CD8-positive, alpha-beta memory T cell (primary cell): Measurements from ENCODE around the gene MINDY1. TPM values are rescaled to one million over a fixed set of nuclear protein-coding genes. Genes with fewer than 3 reads are reported as not detected.
A peak's percentile ranks its signal among the peaks of the same experiment; 100 is the strongest.

Experiments used
- CTCF ChIA-PET: fragments of 350-600 bp; sonication (Branson Sonifier 250); formaldehyde crosslinking; loops from one replicate; lab custom pipeline; 2021; ENCODE audit warnings: antibody characterized with exemption; lab: Charles Lee
- POLR2A ChIA-PET: fragments of 350-600 bp; sonication (Branson Sonifier 250); formaldehyde crosslinking; loops from one replicate; lab custom pipeline; 2021; ENCODE audit warnings: antibody characterized with exemption; lab: Charles Lee
- DNase-seq, 5 donors: peaks; one replicate each; pipeline versions ENCODE4 v3.0.0 to v3.0.0-alpha.2; 2020 to 2022; ENCODE audit warnings: mixed read lengths in 1 of 5
- H3K27ac ChIP-seq: one replicate; pipeline ENCODE4 v1.7.0; 2013; ENCODE audit warnings: low read depth, mild to moderate bottlenecking, low read length, moderate library complexity
- H3K27me3 ChIP-seq: 2 replicates; pipeline ENCODE4 v1.7.0; 2013; ENCODE audit warnings: low read length, mild to moderate bottlenecking; ENCODE audit not compliant: insufficient read depth, poor library complexity, severe bottlenecking
- H3K36me3 ChIP-seq: 2 replicates; pipeline ENCODE4 v1.7.0; 2013; ENCODE audit warnings: mild to moderate bottlenecking, low read length, moderate library complexity; ENCODE audit not compliant: insufficient read depth
- H3K4me1 ChIP-seq: 2 replicates; pipeline ENCODE4 v1.7.0; 2013; ENCODE audit warnings: mild to moderate bottlenecking, low read length, moderate library complexity; ENCODE audit not compliant: insufficient read depth
- H3K4me3 ChIP-seq: 2 replicates; pipeline ENCODE4 v1.7.0; 2013; ENCODE audit warnings: mild to moderate bottlenecking, low read length
- H3K9me3 ChIP-seq: 2 replicates; pipeline ENCODE4 v1.7.0; 2013; ENCODE audit warnings: mild to moderate bottlenecking, low read length
- H3K27ac Mint-ChIP-seq, 8 donors: one replicate each; pipeline ENCODE4 v1.8.0; 2020 to 2021; ENCODE audit warnings: mixed read lengths in 8 of 8, mild to moderate bottlenecking in 6 of 8, inconsistent platforms in 3 of 8, moderate library complexity in 3 of 8
- H3K27me3 Mint-ChIP-seq, 2 donors: one replicate each; pipeline ENCODE4 v1.8.0; 2020 to 2021; ENCODE audit warnings: mixed read lengths in 2 of 2, mild to moderate bottlenecking in 1 of 2, moderate library complexity in 1 of 2
- H3K36me3 Mint-ChIP-seq, 3 donors: one replicate each; pipeline ENCODE4 v1.8.0; 2020 to 2021; ENCODE audit warnings: mixed read lengths in 3 of 3, inconsistent platforms in 1 of 3, mild to moderate bottlenecking in 1 of 3
- H3K4me1 Mint-ChIP-seq, 3 donors: one replicate each; pipeline ENCODE4 v1.8.0; 2020 to 2021; ENCODE audit warnings: mixed read lengths in 3 of 3, inconsistent platforms in 1 of 3, mild to moderate bottlenecking in 1 of 3
- H3K4me3 Mint-ChIP-seq, 7 donors: one replicate each; pipeline ENCODE4 v1.8.0; 2020 to 2021; ENCODE audit warnings: mixed read lengths in 7 of 7, mild to moderate bottlenecking in 6 of 7, moderate library complexity in 4 of 7, inconsistent platforms in 2 of 7
- H3K9me3 Mint-ChIP-seq, 5 donors: one replicate each; pipeline ENCODE4 v1.8.0; 2020 to 2022; ENCODE audit warnings: mixed read lengths in 5 of 5, mild to moderate bottlenecking in 3 of 5, moderate library complexity in 2 of 5, inconsistent platforms in 1 of 5
- polyA plus RNA-seq: library from polyadenylated mRNA; unstranded; fragments of 300-500 nt; fragmentation: Illumina TruSeq; gene quantifications from one replicate; pipeline ENCODE4 v1.2.3, GENCODE V29; 2021
- total RNA-seq, 2 experiments: library from RNA; stranded (reverse); gene quantifications; one replicate each; pipeline ENCODE4 v1.2.3, GENCODE V29; 2021

MINDY1 gene
- total and polyA plus RNA-seq, 3 experiments from 2014 or later = 1.8 to 6.3 (median 5.7) TPM

DNA sequence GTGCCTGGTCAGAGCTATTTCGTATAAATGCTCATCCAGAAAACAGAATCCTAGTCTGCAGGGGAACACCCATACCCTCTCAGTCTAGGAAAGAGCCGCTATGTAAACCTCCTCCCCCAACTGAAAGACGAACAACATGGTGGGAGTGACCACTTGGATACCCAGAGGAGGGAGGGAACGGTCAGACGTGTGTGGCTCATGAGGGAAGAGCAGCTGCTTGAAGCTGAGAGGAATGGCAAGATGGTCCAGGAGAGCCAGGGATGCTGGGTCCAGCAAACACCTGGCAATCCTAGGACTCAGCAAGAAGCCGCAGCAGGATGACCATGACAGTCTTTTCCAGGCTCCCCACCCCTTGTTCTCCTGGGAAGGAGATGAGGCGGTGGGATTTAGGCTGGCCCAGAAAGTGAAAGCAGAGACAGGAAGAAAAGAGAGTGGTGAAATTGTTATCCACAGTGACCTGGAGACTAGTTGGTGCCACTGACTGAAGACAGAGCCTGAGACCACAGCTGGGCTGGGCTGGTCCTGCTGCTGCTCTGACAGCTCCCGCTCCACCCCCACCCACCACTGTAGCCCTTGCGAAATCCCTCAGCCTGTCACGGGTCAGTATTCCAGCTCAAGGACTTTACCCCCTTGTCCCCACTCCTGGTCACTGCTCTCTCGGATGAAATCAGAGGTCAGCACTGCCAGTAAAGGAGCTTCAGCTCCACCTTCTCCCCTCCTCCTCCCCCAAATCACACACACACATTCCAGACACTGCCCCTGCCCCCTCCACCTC is 35.7 kb downstream of the MINDY1 start:
- no peak for DNase-seq
- POLR2A ChIA-PET = no interaction called here
- Histone ChIP-seq H3K27ac (no peak overlapping the region), H3K9me3 (no peaks in the 10 kb centered on the region), H3K4me3 (no peak overlapping the region), H3K36me3 (peaks cover 25% of the 10 kb centered on the region), H3K27me3 (no peaks in the 10 kb centered on the region), H3K4me1 (peaks cover 37% of the 10 kb centered on the region)
- Mint-ChIP-seq H3K27ac (peak overlapping the region; percentile 50 to 94 (median 90)), H3K4me3 (peak overlapping the region; percentile 26 to 85 (median 54)), H3K36me3 (peaks cover 0 to 38% (median 6%) of the 10 kb centered on the region in 3 donors), H3K4me1 (peaks cover 43 to 54% (median 49%) of the 10 kb centered on the region in 3 donors), H3K9me3 (no peaks in the 10 kb centered on the region), H3K27me3 (no peaks in the 10 kb centered on the region)
- CTCF ChIA-PET = interaction anchor here (1.0 to 5.7 kb wide), 3 partner anchors 10 to 77 kb away, joined by 3 to 19 read pairs (median 7); partner anchors contain the start of gene ANXA9

DNA sequence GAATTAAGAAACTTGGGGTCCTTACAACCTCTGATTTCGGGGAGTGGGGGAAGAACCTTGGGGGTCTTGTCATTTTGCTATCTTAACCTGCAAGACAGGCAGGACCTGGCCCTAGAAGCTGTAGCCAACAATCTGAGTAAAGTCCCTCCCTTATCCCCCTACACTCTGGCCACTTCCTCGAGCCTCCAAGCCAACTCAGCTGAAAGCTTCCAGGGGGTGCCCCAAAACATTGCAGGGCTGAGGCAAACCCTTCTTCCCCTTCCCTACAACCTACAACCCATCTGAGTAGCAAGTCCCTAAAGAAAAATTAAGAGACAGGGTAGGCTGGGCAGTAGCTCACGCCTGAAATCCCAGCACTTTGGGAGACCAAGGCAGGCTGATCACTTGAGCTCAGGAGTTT is 37.1 kb downstream of the MINDY1 start:
- no peaks in the 10 kb centered on the region for H3K9me3 Mint-ChIP-seq
- no peaks in the 10 kb centered on the region for H3K9me3 ChIP-seq
- H3K4me1 Mint-ChIP-seq = peaks cover 37 to 47% (median 42%) of the 10 kb centered on the region in 3 donors
- peaks cover 32% of the 10 kb centered on the region for H3K36me3 ChIP-seq
- H3K27me3 Mint-ChIP-seq = no peaks in the 10 kb centered on the region
- no peak overlapping the region for H3K4me3 Mint-ChIP-seq
- no peak overlapping the region for H3K27ac ChIP-seq
- DNase-seq = no peak
- peak overlapping the region in 5 of 8 donors; percentile 45 to 91 (median 78) for H3K27ac Mint-ChIP-seq
- POLR2A ChIA-PET = interaction anchor here (0.6 kb wide), 1 partner anchor 45 kb away, joined by 3 read pairs; no protein-coding TSS in a partner anchor
- no peak overlapping the region for H3K4me3 ChIP-seq
- H3K4me1 ChIP-seq = peaks cover 35% of the 10 kb centered on the region
- CTCF ChIA-PET = interaction anchor here (1.7 to 5.7 kb wide), 2 partner anchors 11 to 26 kb away, joined by 7 to 19 read pairs; partner anchors contain the start of gene ANXA9
- peaks cover 0 to 50% (median 6%) of the 10 kb centered on the region in 3 donors for H3K36me3 Mint-ChIP-seq
- no peaks in the 10 kb centered on the region for H3K27me3 ChIP-seq

DNA sequence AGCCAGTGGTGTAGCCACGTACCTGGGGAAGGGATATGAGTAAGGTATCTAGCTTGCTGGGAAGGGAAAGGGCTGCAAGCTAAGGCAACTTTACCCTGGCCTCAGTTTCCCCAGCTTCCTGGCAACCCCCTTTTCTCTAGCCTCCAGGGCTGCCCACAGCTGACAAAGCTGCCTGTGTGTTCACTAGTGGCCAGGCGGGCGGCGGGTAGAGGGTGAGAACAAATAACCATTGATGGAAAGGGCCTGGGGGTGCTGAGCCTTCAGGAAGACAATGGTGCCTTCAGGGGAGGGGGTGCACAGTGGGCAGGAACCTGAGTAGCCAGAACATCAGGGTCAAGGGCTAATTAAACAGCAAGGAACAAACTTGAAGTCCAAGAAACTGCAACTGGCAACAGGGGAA is 38.2 kb downstream of the MINDY1 start:
- POLR2A ChIA-PET = no interaction called here
- H3K27ac ChIP-seq = no peak overlapping the region
- H3K4me1 Mint-ChIP-seq = peaks cover 34 to 44% (median 39%) of the 10 kb centered on the region in 3 donors

DNA sequence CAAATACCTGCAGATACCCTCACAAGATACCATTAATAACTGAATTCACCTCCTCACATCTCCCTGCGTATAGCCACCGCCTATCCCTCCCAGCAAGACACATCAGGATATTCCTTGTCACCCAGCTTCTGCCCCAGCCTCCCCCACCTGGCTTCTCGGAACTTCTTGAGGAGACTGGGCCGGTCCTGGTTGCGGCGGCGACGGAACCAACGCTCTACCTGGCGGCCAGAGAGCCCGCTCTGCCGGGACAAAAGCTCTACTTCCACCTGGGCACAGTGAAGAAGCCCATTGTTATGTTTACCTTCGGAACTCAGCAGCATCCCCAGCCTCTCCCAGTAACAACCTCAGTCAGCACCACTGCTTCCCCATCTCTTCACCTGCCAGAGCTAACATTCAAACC is 38.8 kb downstream of the MINDY1 start:
- Mint-ChIP-seq H3K36me3 (peaks cover 0 to 64% (median 8%) of the 10 kb centered on the region in 3 donors), H3K27me3 (no peaks in the 10 kb centered on the region), H3K9me3 (no peaks in the 10 kb centered on the region), H3K4me3 (no peak overlapping the region), H3K27ac (peak overlapping the region in 3 of 8 donors; percentile 19 to 89 (median 72)), H3K4me1 (peaks cover 28 to 38% (median 33%) of the 10 kb centered on the region in 3 donors)
- Histone ChIP-seq H3K4me3 (no peak overlapping the region), H3K4me1 (peaks cover 27% of the 10 kb centered on the region), H3K36me3 (peaks cover 47% of the 10 kb centered on the region), H3K9me3 (no peaks in the 10 kb centered on the region), H3K27ac (no peak overlapping the region), H3K27me3 (no peaks in the 10 kb centered on the region)
- ChIA-PET POLR2A (no interaction called here), CTCF (interaction anchor here (5.7 kb wide), 1 partner anchor 13 kb away, joined by 19 read pairs; the partner anchor contains the start of gene ANXA9)
- DNase-seq = no peak

More for the DNA sequence above, 38.2 kb downstream of the MINDY1 start:
- peaks cover 0 to 58% (median 6%) of the 10 kb centered on the region in 3 donors for H3K36me3 Mint-ChIP-seq
- H3K27me3 Mint-ChIP-seq = no peaks in the 10 kb centered on the region
- peak overlapping the region in 5 of 8 donors; percentile 24 to 80 (median 57) for H3K27ac Mint-ChIP-seq
- H3K4me1 ChIP-seq = peaks cover 33% of the 10 kb centered on the region
- H3K9me3 ChIP-seq = no peaks in the 10 kb centered on the region
- H3K36me3 ChIP-seq = peaks cover 42% of the 10 kb centered on the region
- H3K27me3 ChIP-seq = no peaks in the 10 kb centered on the region
- no peak overlapping the region for H3K4me3 ChIP-seq
- CTCF ChIA-PET = interaction anchor here (5.7 kb wide), 1 partner anchor 12 kb away, joined by 19 read pairs; the partner anchor contains the start of gene ANXA9
- no peak for DNase-seq
- H3K4me3 Mint-ChIP-seq = peak overlapping the region in 1 of 7 donors; percentile 62
- no peaks in the 10 kb centered on the region for H3K9me3 Mint-ChIP-seq

DNA sequence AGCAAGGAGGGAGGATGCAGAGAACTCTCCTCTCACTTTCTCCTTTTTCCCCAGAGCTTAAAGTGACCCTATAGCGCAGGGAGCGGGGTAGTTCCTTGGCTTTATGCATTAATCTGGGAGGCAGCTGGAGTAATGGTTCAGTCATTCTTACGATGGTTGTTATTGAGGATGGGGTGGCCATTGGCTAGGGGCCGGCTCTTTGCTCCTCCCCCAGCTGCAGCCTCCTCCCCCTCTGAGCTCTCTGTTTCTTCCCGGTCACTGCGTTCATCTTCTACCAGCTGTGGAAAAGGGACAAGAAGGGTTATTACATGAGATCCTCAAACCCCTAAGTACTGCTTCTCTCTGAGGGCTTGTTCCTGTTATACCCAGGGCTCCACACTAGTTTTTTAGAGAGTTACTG is 40.7 kb downstream of the MINDY1 start:
- H3K27ac Mint-ChIP-seq = no peak overlapping the region
- POLR2A ChIA-PET = no interaction called here

DNA sequence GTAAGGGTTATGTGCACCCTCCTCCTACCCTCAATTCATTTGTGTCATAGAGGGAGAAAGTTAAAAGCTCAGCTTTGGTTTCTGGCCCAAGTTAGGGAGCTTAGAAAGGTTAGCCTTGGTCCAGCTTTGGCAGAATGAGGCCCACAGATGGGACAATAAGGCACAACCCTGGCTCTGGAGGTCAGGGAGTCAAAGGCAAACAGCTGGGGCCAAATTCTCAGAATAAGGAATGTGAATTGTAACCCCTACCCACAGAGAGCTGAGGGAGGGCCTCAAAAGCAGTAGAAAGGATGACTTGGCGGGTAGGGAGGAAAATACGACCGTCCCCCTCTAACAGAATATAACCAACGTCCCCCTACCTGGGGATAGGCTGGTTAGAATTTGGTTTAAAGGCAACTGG is 41.1 kb downstream of the MINDY1 start:
- ChIA-PET CTCF (interaction anchor here (1.1 kb wide), 1 partner anchor 13 kb away, joined by 3 read pairs; no protein-coding TSS in a partner anchor), POLR2A (no interaction called here)
- no peak for DNase-seq
- Histone ChIP-seq H3K27ac (no peak overlapping the region), H3K9me3 (no peaks in the 10 kb centered on the region), H3K4me1 (peaks cover 4% of the 10 kb centered on the region), H3K27me3 (no peaks in the 10 kb centered on the region), H3K4me3 (no peak overlapping the region), H3K36me3 (peaks cover 60% of the 10 kb centered on the region)
- Mint-ChIP-seq H3K4me3 (no peak overlapping the region), H3K9me3 (no peaks in the 10 kb centered on the region), H3K36me3 (peaks cover 0 to 84% (median 19%) of the 10 kb centered on the region in 3 donors), H3K27me3 (no peaks in the 10 kb centered on the region), H3K4me1 (peaks cover 6 to 15% (median 10%) of the 10 kb centered on the region in 3 donors), H3K27ac (peak overlapping the region in 2 of 8 donors; percentile 47 to 56)

More for the DNA sequence above, 40.7 kb downstream of the MINDY1 start:
- Histone ChIP-seq H3K4me3 (no peak overlapping the region), H3K27ac (no peak overlapping the region), H3K9me3 (no peaks in the 10 kb centered on the region), H3K4me1 (peaks cover 8% of the 10 kb centered on the region), H3K36me3 (peaks cover 56% of the 10 kb centered on the region), H3K27me3 (no peaks in the 10 kb centered on the region)
- no peak for DNase-seq
- no peak overlapping the region for H3K4me3 Mint-ChIP-seq
- H3K9me3 Mint-ChIP-seq = no peaks in the 10 kb centered on the region
- CTCF ChIA-PET = interaction anchor here (1.1 to 5.7 kb wide), 2 partner anchors 13 to 15 kb away, joined by 3 to 19 read pairs; partner anchors contain the start of gene ANXA9
- peaks cover 10 to 19% (median 14%) of the 10 kb centered on the region in 3 donors for H3K4me1 Mint-ChIP-seq
- H3K36me3 Mint-ChIP-seq = peaks cover 0 to 80% (median 18%) of the 10 kb centered on the region in 3 donors
- no peaks in the 10 kb centered on the region for H3K27me3 Mint-ChIP-seq

DNA sequence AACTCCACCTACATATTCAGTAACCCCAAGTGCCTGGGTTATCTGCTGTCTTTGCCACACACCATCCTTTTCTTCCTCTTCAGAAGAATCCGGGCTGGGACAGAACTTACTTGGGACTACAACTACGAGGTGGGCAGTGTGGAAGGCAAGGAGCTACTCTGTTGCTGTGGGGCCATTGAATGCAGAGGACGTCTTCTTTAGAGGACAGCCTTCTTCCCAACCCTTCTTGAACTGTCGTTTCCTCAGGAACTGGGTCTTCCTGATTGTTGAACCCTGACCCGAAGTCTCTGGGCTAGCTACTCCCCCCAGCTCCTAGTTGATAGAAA is 42.6 kb downstream of the MINDY1 start:
- Histone ChIP-seq H3K36me3 (peaks cover 66% of the 10 kb centered on the region), H3K9me3 (no peaks in the 10 kb centered on the region), H3K27ac (no peak overlapping the region), H3K27me3 (no peaks in the 10 kb centered on the region), H3K4me1 (no peaks in the 10 kb centered on the region), H3K4me3 (no peak overlapping the region)
- DNase-seq = no peak
- peaks cover 2 to 5% (median 4%) of the 10 kb centered on the region in 3 donors for H3K4me1 Mint-ChIP-seq
- no peak overlapping the region for H3K4me3 Mint-ChIP-seq
- H3K27ac Mint-ChIP-seq = peak overlapping the region in 6 of 8 donors; percentile 26 to 83 (median 52)
- H3K27me3 Mint-ChIP-seq = no peaks in the 10 kb centered on the region
- H3K36me3 Mint-ChIP-seq = peaks cover 4 to 93% (median 24%) of the 10 kb centered on the region in 3 donors
- ChIA-PET POLR2A (no interaction called here), CTCF (interaction anchor here (0.7 kb wide), 1 partner anchor 10 kb away, joined by 3 read pairs; no protein-coding TSS in a partner anchor)
- H3K9me3 Mint-ChIP-seq = no peaks in the 10 kb centered on the region
